Umbilical cord (tissue), 2 donors: ENCODE results near the gene JPT2. TPM values are rescaled to one million over a fixed set of nuclear protein-coding genes. Genes with fewer than 3 reads are reported as not detected.
"Not testable (repeated sequence)": the region's sequence is repeated elsewhere in the genome, so short reads cannot be mapped to it uniquely, and the experiment has no call there.

Source experiments
- DNase-seq: peaks from one replicate; pipeline ENCODE4 v3.0.0-alpha.2; 2015; ENCODE audit warnings: low spot score
- total RNA-seq: library from RNA; depleted of rRNA; stranded (reverse); fragments of >200 nt; gene quantifications from one replicate; pipeline ENCODE4 v1.2.3, GENCODE V29; 2014; ENCODE audit warnings: low replicate concordance; ENCODE audit not compliant: insufficient read depth

JPT2 gene
- total RNA-seq, 1 donor from 2014 or later: 37.8 TPM

- DNase-seq: peak; percentile 15
These were observed 3.1 kb upstream of the JPT2 start for GRCh38 chr16:1674751-1675664.

GRCh38 chr16:1676661-1677060 is 1.4 kb upstream of the JPT2 start:
- DNase-seq: no peak

- no peak for DNase-seq
These were observed 740 bp upstream of the JPT2 start for GRCh38 chr16:1677339-1677738.

GRCh38 chr16:1678500-1679098 is 520 bp downstream of the JPT2 start:
- peak; percentile 37 for DNase-seq

- no peak for DNase-seq
These were observed 2.3 kb downstream of the JPT2 start for GRCh38 chr16:1680361-1680760.

- no peak for DNase-seq
These were observed 3.0 kb downstream of the JPT2 start for GRCh38 chr16:1681032-1681431.

- DNase-seq: no peak
These were observed 9.6 kb downstream of the JPT2 start for GRCh38 chr16:1687427-1688316.

- DNase-seq: peak; percentile 44
These were observed 10.9 kb downstream of the JPT2 start for GRCh38 chr16:1688807-1689560.

- no peak for DNase-seq
These were observed 11.8 kb downstream of the JPT2 start for GRCh38 chr16:1689853-1690252.

- DNase-seq: no peak
These were observed 12.7 kb downstream of the JPT2 start for GRCh38 chr16:1690810-1691209.

- no peak for DNase-seq
These were observed 13.2 kb downstream of the JPT2 start for GRCh38 chr16:1691276-1691675.

- no peak for DNase-seq
These were observed 13.9 kb downstream of the JPT2 start for GRCh38 chr16:1691956-1692355.

GRCh38 chr16:1696863-1697262 is 18.8 kb downstream of the JPT2 start:
- DNase-seq: no peak

- no peak for DNase-seq
These were observed 20.6 kb downstream of the JPT2 start for GRCh38 chr16:1698680-1699079.

GRCh38 chr16:1700246-1700645 is 22.2 kb downstream of the JPT2 start:
- no peak for DNase-seq

GRCh38 chr16:1701216-1701878 is 23.3 kb downstream of the JPT2 start:
- peak; percentile 56 for DNase-seq

GRCh38 chr16:1705324-1705687 is 27.2 kb downstream of the JPT2 start:
- DNase-seq: not testable (repeated sequence)

GRCh38 chr16:1705688-1706385 is 27.8 kb downstream of the JPT2 start, which contains the start of gene MAPK8IP3:
TSS of gene MAPK8IP3 (plus strand) at chr16:1706195. CDS start at chr16:1706340, 145 bp downstream.
- peak; percentile 93 for DNase-seq

- DNase-seq: no peak
These were observed 28.5 kb downstream of the JPT2 start for GRCh38 chr16:1706386-1707192.
